RWPE1 (cell line): ENCODE results near the gene KRT4.

Experiments
- CTCF ChIA-PET: fragments of 350-600 bp; sonication (Branson Sonifier 250); formaldehyde crosslinking; extraction: SDS; loops from one replicate; lab custom pipeline; 2021; lab: Yijun Ruan, JAX
- POLR2A ChIA-PET: fragments of 400-600 bp; formaldehyde crosslinking; extraction: SDS; loops from one replicate; lab custom pipeline; 2020; ENCODE audit warnings: antibody characterized with exemption; ENCODE audit not compliant: low non-redundant PET; lab: Yijun Ruan, JAX
- DNase-seq: peaks from one replicate; pipeline ENCODE4 v3.0.0; 2012; ENCODE audit warnings: low spot score
- H3K27ac ChIP-seq: fragments of 450-650 bp; 2 replicates; pipeline ENCODE4 v1.5.1; 2017
- TF ChIP-seq, protein P1 (sequence below): fragments of 450-650 bp; conservative IDR thresholded peaks from 2 replicates; pipeline ENCODE4 v1.5.1; 2017; ENCODE audit warnings: low read depth, mild to moderate bottlenecking

KRT4 gene

DNA sequence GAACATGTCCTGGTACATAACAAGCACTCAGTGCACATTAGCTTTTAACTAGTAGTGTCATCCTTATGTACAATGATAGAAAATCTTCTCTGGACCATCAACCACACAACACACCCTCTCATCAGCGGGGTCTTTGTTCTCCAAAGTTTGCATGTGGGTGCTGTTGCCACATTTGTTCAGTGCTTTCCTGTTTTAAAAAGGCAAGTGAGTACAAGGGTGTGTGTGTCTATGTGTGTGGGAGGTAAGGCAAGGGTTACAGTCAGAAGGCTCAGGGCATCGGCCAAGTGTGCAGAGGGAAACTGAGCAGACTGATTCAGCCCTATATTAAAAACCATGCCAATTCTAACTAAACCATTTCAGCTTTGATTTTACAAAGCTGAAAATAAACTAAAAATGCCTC, 54.7 kb downstream of the KRT4 start:
- ChIA-PET POLR2A (no interaction called here), CTCF (interaction anchor here (0.5 to 1.0 kb wide), 3 partner anchors 110 to 193 kb away, joined by 3 to 6 read pairs (median 3); no protein-coding TSS in a partner anchor)

DNA sequence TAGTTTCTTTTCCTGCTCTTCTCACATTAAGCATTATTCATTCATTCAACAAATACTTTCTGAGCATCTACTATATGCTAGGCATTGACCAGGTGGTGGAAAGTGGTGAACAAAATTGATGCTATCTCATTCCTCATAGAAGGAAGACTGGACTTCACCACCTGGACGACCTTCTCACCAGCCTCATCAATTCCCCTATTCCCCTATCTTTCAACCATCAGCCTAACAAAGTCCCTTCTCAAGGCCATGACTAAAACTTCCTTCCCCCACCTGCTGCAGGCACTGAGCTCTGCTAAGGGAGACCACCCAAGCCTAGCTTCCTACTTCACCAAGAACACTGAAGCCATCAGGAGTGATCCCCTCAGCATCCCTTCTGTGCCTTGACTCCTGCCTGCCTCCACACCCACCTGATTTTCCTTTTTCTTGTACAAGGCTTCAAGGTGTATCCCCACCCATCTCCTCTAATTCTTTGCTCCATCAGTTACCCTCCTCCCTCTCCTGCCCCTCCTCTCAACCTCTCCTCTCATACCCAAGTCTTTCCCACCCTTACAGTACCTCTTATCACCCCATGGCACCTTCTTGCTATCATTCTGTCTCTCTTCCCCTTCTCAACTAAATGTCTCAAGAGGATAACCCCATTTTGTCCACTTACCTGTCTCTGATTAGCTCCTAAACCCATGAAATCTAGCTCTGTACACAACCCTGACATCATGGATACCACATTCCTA, 56.3 kb downstream of the KRT4 start:
- no peak overlapping the region for H3K27ac ChIP-seq
- ChIA-PET CTCF (no interaction called here), POLR2A (no interaction called here)
- DNase-seq, result no peak
- TF ChIP-seq, protein P1, sequence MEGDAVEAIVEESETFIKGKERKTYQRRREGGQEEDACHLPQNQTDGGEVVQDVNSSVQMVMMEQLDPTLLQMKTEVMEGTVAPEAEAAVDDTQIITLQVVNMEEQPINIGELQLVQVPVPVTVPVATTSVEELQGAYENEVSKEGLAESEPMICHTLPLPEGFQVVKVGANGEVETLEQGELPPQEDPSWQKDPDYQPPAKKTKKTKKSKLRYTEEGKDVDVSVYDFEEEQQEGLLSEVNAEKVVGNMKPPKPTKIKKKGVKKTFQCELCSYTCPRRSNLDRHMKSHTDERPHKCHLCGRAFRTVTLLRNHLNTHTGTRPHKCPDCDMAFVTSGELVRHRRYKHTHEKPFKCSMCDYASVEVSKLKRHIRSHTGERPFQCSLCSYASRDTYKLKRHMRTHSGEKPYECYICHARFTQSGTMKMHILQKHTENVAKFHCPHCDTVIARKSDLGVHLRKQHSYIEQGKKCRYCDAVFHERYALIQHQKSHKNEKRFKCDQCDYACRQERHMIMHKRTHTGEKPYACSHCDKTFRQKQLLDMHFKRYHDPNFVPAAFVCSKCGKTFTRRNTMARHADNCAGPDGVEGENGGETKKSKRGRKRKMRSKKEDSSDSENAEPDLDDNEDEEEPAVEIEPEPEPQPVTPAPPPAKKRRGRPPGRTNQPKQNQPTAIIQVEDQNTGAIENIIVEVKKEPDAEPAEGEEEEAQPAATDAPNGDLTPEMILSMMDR, result no peak

More for the DNA sequence above, 54.7 kb downstream of the KRT4 start:
- no peak for DNase-seq
- H3K27ac ChIP-seq, result no peak overlapping the region
- TF ChIP-seq, protein P1, result no peak
